Type B pancreatic cell (in vitro differentiated cells): Measurements from ENCODE around the gene SND1. TPM values are rescaled to one million over a fixed set of nuclear protein-coding genes. Genes with fewer than 3 reads are reported as not detected.
A peak's percentile ranks its signal among the peaks of the same experiment; 100 is the strongest.

Experiments used
- DNase-seq: peaks from one replicate; pipeline ENCODE4 v3.0.0; 2021; ENCODE audit warnings: mixed read lengths; ENCODE audit not compliant: unreplicated experiment; ENCODE audit errors: extremely low spot score
- H3K27ac Mint-ChIP-seq: 2 replicates; pipeline ENCODE4 v1.8.0; 2021; ENCODE audit warnings: mild to moderate bottlenecking, mixed read lengths
- H3K27me3 Mint-ChIP-seq: 2 replicates; pipeline ENCODE4 v1.8.0; 2021; ENCODE audit warnings: mixed read lengths
- H3K36me3 Mint-ChIP-seq: 2 replicates; pipeline ENCODE4 v1.8.0; 2021; ENCODE audit warnings: mixed read lengths
- H3K4me1 Mint-ChIP-seq: one replicate; pipeline ENCODE4 v1.8.0; 2021; ENCODE audit warnings: mixed read lengths; ENCODE audit not compliant: unreplicated experiment
- H3K4me3 Mint-ChIP-seq: 2 replicates; pipeline ENCODE4 v1.8.0; 2021; ENCODE audit warnings: mild to moderate bottlenecking, mixed read lengths
- H3K9me3 Mint-ChIP-seq: 2 replicates; pipeline ENCODE4 v1.8.0; 2021; ENCODE audit warnings: mixed read lengths
- CTCF ChIP-seq: fragments of 200-600 bp; sonication (generic); conservative IDR thresholded peaks from 2 replicates; pipeline ENCODE4 v1.5.0; 2021; ENCODE audit warnings: antibody characterized with exemption, mild to moderate bottlenecking
- total RNA-seq: library from RNA; stranded (reverse); gene quantifications from 2 replicates; pipeline ENCODE4 v1.2.1, GENCODE V29; 2021; ENCODE audit warnings: low replicate concordance

SND1 gene
- total RNA-seq, 1 donor from 2014 or later, result 199 TPM

- peaks cover 9% of the 10 kb centered on the region for H3K36me3 Mint-ChIP-seq
- no peak for DNase-seq
- H3K4me3 Mint-ChIP-seq, result no peak overlapping the region
- no peaks in the 10 kb centered on the region for H3K9me3 Mint-ChIP-seq
- no peaks in the 10 kb centered on the region for H3K27me3 Mint-ChIP-seq
- H3K27ac Mint-ChIP-seq, result no peak overlapping the region
- H3K4me1 Mint-ChIP-seq, result peaks cover 27% of the 10 kb centered on the region
- TF ChIP-seq CTCF, result no peak
Observed at GRCh38 chr7:128006550-128007302, 354.7 kb downstream of the SND1 start.

GRCh38 chr7:128007303-128007680 lies 355.3 kb downstream of the SND1 start:
- peaks cover 7% of the 10 kb centered on the region for H3K36me3 Mint-ChIP-seq
- H3K27me3 Mint-ChIP-seq, result no peaks in the 10 kb centered on the region
- H3K4me3 Mint-ChIP-seq, result no peak overlapping the region
- H3K4me1 Mint-ChIP-seq, result peaks cover 25% of the 10 kb centered on the region
- H3K9me3 Mint-ChIP-seq, result no peaks in the 10 kb centered on the region
- DNase-seq, result no peak
- no peak for TF ChIP-seq CTCF
- H3K27ac Mint-ChIP-seq, result no peak overlapping the region

DNA sequence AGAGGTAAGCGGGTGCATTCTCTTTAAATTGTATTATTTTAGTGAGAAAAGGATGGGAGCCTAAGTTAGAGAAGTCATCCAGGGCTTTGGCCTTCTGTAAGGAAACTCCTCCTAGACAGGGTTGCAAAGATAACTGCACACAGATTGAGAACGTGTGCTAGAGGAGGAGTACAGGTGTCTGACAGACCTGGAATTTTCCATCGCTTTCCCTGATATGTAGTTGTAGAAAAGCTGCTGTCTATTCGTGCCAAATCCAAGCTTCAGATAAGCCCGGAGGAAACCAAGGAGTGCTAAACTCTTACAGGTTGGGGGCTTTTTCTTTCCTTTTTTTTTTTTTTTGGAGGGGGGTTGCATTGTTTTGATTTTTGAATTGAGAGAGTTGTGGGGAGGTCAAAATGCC lies 356.1 kb downstream of the SND1 start:
- Mint-ChIP-seq H3K27me3 (no peaks in the 10 kb centered on the region), H3K9me3 (no peaks in the 10 kb centered on the region)

GRCh38 chr7:128008744-128009143 lies 356.8 kb downstream of the SND1 start:
- H3K27ac Mint-ChIP-seq, result no peak overlapping the region
- no peaks in the 10 kb centered on the region for H3K27me3 Mint-ChIP-seq

More for the DNA sequence above, 356.1 kb downstream of the SND1 start:
- no peak overlapping the region for H3K27ac Mint-ChIP-seq
- peaks cover 25% of the 10 kb centered on the region for H3K4me1 Mint-ChIP-seq
- H3K36me3 Mint-ChIP-seq, result peaks cover 7% of the 10 kb centered on the region
- H3K4me3 Mint-ChIP-seq, result no peak overlapping the region
- DNase-seq, result no peak
- no peak for TF ChIP-seq CTCF

DNA sequence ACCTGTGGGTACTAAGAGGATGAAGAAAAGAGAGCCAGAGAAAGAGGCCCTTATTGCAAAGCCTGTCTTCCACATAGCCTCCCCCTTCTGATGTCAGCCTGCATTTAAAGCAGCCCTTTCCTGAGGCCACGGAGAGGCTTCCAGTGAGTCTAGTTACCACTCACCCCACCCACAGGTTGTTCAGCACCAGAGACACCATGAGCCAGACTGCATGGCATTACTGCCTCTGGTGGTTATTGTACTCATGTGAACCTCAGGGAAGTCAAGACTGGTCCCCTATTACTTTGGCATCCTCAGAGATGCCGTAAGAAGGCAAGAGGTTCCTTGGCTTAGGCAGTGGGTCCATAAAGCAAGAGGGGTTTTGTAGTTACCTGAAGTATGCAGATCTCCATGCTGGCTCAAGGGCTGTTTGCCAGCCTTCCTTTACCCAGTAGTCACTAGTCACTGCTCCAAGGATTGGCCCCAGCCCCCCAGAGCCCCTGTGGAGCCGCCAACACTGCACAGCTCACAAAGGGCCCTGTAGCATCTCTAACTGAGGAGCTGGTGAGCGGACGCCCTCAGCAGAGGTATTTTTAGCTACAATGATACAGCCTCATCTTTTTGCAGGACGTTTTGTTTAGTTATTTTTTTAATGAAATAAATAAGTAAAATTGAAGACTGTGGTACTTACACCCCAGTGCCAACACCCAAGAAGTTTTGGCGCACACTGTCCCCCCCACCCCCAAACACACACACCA lies 358.6 kb downstream of the SND1 start:
- Mint-ChIP-seq H3K27me3 (no peaks in the 10 kb centered on the region), H3K9me3 (no peaks in the 10 kb centered on the region), H3K36me3 (peaks cover 7% of the 10 kb centered on the region), H3K4me3 (no peak overlapping the region), H3K27ac (peak overlapping the region; percentile 15), H3K4me1 (peaks cover 19% of the 10 kb centered on the region)
- DNase-seq, result no peak
- peak; percentile 26 for TF ChIP-seq CTCF

More at GRCh38 chr7:128008744-128009143, 356.8 kb downstream of the SND1 start:
- Mint-ChIP-seq H3K9me3 (no peaks in the 10 kb centered on the region), H3K4me1 (peaks cover 25% of the 10 kb centered on the region), H3K4me3 (no peak overlapping the region), H3K36me3 (peaks cover 7% of the 10 kb centered on the region)
- no peak for DNase-seq
- no peak for TF ChIP-seq CTCF
